H1 (cell line): Measurements from ENCODE around the gene CEBPB. TPM values are rescaled to one million over a fixed set of nuclear protein-coding genes. Genes with fewer than 3 reads are reported as not detected.

Experiments
- CTCF ChIA-PET: fragments of 300-600 bp; sonication (Branson Sonifier 250); formaldehyde crosslinking; loops from one replicate; lab custom pipeline; 2021; ENCODE audit not compliant: partially characterized antibody; lab: Charles Lee
- POLR2A ChIA-PET: fragments of 300-600 bp; sonication (Branson Sonifier 250); formaldehyde crosslinking; loops from one replicate; lab custom pipeline; 2021; ENCODE audit warnings: inconsistent platforms; ENCODE audit not compliant: partially characterized antibody; lab: Charles Lee
- DNase-seq, 2 experiments: peaks; one replicate each; pipeline versions ENCODE4 v3.0.0 to v3.0.0-alpha.2; 2010 to 2022; ENCODE audit warnings: low spot score in 2 of 2, low read depth in 1 of 2, mixed read lengths in 1 of 2
- FAIRE-seq: peaks from 2 replicates; lab custom pipeline; 2011; peaks lifted over from hg19 to GRCh38; lab: Jason Lieb, UNC
- H2AFZ ChIP-seq: 2 replicates; pipeline ENCODE4 v1.8.1; 2012; ENCODE audit warnings: low read length, inconsistent platforms
- H2AK5ac ChIP-seq: 2 replicates; pipeline ENCODE4 v1.6.1; 2013; ENCODE audit warnings: low read depth, low read length
- H2BK120ac ChIP-seq: replicated peaks from 2 replicates; pipeline ENCODE3; 2013; ENCODE audit warnings: low read depth, low read length, inconsistent platforms
- H2BK12ac ChIP-seq: 2 replicates; pipeline ENCODE4 v1.6.1; 2013; ENCODE audit warnings: low read depth, low read length
- H2BK15ac ChIP-seq: 2 replicates; pipeline ENCODE4 v1.6.1; 2013; ENCODE audit warnings: low read length
- H2BK20ac ChIP-seq: 2 replicates; pipeline ENCODE4 v1.6.1; 2013; ENCODE audit warnings: low read length
- H2BK5ac ChIP-seq: 2 replicates; pipeline ENCODE4 v1.6.1; 2013; ENCODE audit warnings: low read depth, low read length
- H3K14ac ChIP-seq: 2 replicates; pipeline ENCODE4 v1.6.1; 2013; ENCODE audit warnings: inconsistent platforms; ENCODE audit not compliant: insufficient read length
- H3K18ac ChIP-seq: 2 replicates; pipeline ENCODE4 v1.6.1; 2013; ENCODE audit warnings: low read length; ENCODE audit errors: extremely low read depth
- H3K23ac ChIP-seq: 2 replicates; pipeline ENCODE4 v1.6.1; 2013; ENCODE audit warnings: inconsistent platforms; ENCODE audit not compliant: insufficient read length
- H3K23me2 ChIP-seq: 2 replicates; pipeline ENCODE4 v1.6.1; 2013; ENCODE audit warnings: low read depth, low read length
- H3K27ac ChIP-seq: 2 replicates; pipeline ENCODE4 v1.6.1; 2011; ENCODE audit warnings: low read depth, low read length, inconsistent platforms
- H3K27me3 ChIP-seq, 4 experiments: replicated peaks in 1 of 4; 1 replicate in 1 of 4; 2 replicates in 3 of 4; pipeline versions ENCODE4 v1.6.1 to v1.8.1; 2011 to 2013; ENCODE audit warnings: low read length in 3 of 4, mild to moderate bottlenecking in 3 of 4, inconsistent platforms in 2 of 4, mixed read lengths in 2 of 4, moderate library complexity in 1 of 4; ENCODE audit not compliant: control insufficient read depth in 3 of 4, insufficient read depth in 3 of 4; ENCODE audit errors: extremely low read depth in 1 of 4
- H3K36me3 ChIP-seq, 4 experiments: 2 replicates each; pipeline versions ENCODE4 v1.6.1 to v1.8.1; 2011 to 2013; ENCODE audit warnings: mild to moderate bottlenecking in 4 of 4, low read length in 3 of 4, moderate library complexity in 2 of 4, control low read depth in 1 of 4, inconsistent platforms in 1 of 4; ENCODE audit not compliant: insufficient read depth in 4 of 4, control insufficient read depth in 2 of 4
- H3K4ac ChIP-seq: replicated peaks from 2 replicates; pipeline ENCODE3; 2013; ENCODE audit warnings: low read length, low read depth, mixed read lengths, inconsistent platforms; ENCODE audit not compliant: insufficient read length
- H3K4me1 ChIP-seq, 4 experiments: replicated peaks in 1 of 4; 1 replicate in 1 of 4; 2 replicates in 3 of 4; pipeline versions ENCODE4 v1.6.1 to v1.8.1; 2011 to 2013; ENCODE audit warnings: low read length in 3 of 4, inconsistent platforms in 2 of 4, mixed read lengths in 1 of 4; ENCODE audit not compliant: insufficient read depth in 4 of 4, control insufficient read depth in 3 of 4
- H3K4me2 ChIP-seq, 2 experiments: 2 replicates each; pipeline versions ENCODE4 v1.6.1 to v1.8.1; 2011 to 2013; ENCODE audit warnings: low read depth in 2 of 2, low read length in 2 of 2, control low read depth in 1 of 2, inconsistent platforms in 1 of 2, mild to moderate bottlenecking in 1 of 2; ENCODE audit not compliant: insufficient read depth in 1 of 2
- H3K4me3 ChIP-seq, 4 experiments: fragments of 200-600, 300-600 bp in 1 of 4; sonication (generic), shearing (Covaris generic), sonication (Bioruptor Twin) in 1 of 4; 2 replicates each; pipeline versions ENCODE4 v1.5.1 to v1.8.1; 2011 to 2016; ENCODE audit warnings: low read length in 4 of 4, low read depth in 3 of 4, control low read depth in 2 of 4, inconsistent platforms in 2 of 4, mild to moderate bottlenecking in 2 of 4, mixed read lengths in 1 of 4, moderate library complexity in 1 of 4; ENCODE audit not compliant: insufficient read depth in 2 of 4; ENCODE audit errors: extremely low read depth in 1 of 4
- H3K56ac ChIP-seq: replicated peaks from 2 replicates; pipeline ENCODE3; 2013; ENCODE audit warnings: low read depth, mild to moderate bottlenecking, mixed read lengths, low read length, inconsistent platforms; ENCODE audit not compliant: insufficient read length
- H3K79me1 ChIP-seq: 2 replicates; pipeline ENCODE4 v1.6.1; 2013; ENCODE audit warnings: low read depth, low read length, control low read depth
- H3K79me2 ChIP-seq, 2 experiments: 2 replicates each; pipeline versions ENCODE4 v1.6.1 to v1.8.1; 2012 to 2013; ENCODE audit warnings: low read length in 2 of 2, mild to moderate bottlenecking in 2 of 2, inconsistent platforms in 1 of 2; ENCODE audit not compliant: insufficient read depth in 2 of 2, control insufficient read depth in 1 of 2
- H3K9ac ChIP-seq, 4 experiments: replicated peaks in 1 of 4; 1 replicate in 1 of 4; 2 replicates in 3 of 4; pipeline versions ENCODE4 v1.6.1 to v1.8.1; 2011 to 2013; ENCODE audit warnings: low read depth in 3 of 4, low read length in 3 of 4, control low read depth in 2 of 4, mild to moderate bottlenecking in 2 of 4, moderate library complexity in 2 of 4, inconsistent platforms in 1 of 4; ENCODE audit errors: extremely low read depth in 1 of 4
- H3K9me3 ChIP-seq, 2 experiments: 2 replicates each; pipeline versions ENCODE4 v1.6.1 to v1.8.1; 2012 to 2013; ENCODE audit warnings: mild to moderate bottlenecking in 2 of 2, moderate library complexity in 2 of 2, control low read depth in 1 of 2, inconsistent platforms in 1 of 2, low read depth in 1 of 2, low read length in 1 of 2, mixed read lengths in 1 of 2; ENCODE audit not compliant: insufficient read depth in 2 of 2
- H4K20me1 ChIP-seq, 2 experiments: replicated peaks in 1 of 2; 2 replicates each; pipeline versions ENCODE3 to v1.8.1; 2011 to 2013; ENCODE audit warnings: inconsistent platforms in 2 of 2, low read length in 2 of 2, mild to moderate bottlenecking in 1 of 2; ENCODE audit not compliant: insufficient read depth in 2 of 2, control insufficient read depth in 1 of 2
- H4K5ac ChIP-seq: 2 replicates; pipeline ENCODE4 v1.6.1; 2013; ENCODE audit warnings: low read length, low read depth, mixed read lengths, inconsistent platforms; ENCODE audit not compliant: insufficient read length
- H4K8ac ChIP-seq: 2 replicates; pipeline ENCODE4 v1.8.0; 2013; ENCODE audit warnings: mild to moderate bottlenecking, moderate library complexity, low read length, inconsistent platforms; ENCODE audit not compliant: insufficient read depth; ENCODE audit errors: extremely low read depth
- H4K91ac ChIP-seq: replicated peaks from 2 replicates; pipeline ENCODE3; 2013; ENCODE audit warnings: low read length, mixed read lengths, inconsistent platforms; ENCODE audit not compliant: insufficient read length
- BACH1 ChIP-seq: IDR thresholded peaks from 2 replicates; pipeline ENCODE4 v1.6.1; 2012; ENCODE audit warnings: low read length, improper control_type of control experiment
- KDM1A ChIP-seq: fragments of 200-600, 300-600 bp; sonication (generic); IDR thresholded peaks from 2 replicates; pipeline ENCODE4 v1.7.1; 2016; ENCODE audit warnings: mild to moderate bottlenecking, low read length, borderline replicate concordance
- KDM4A ChIP-seq: IDR thresholded peaks from one replicate; pipeline ENCODE4 v1.7.1; 2012; ENCODE audit warnings: low read depth, mild to moderate bottlenecking, moderate library complexity, low read length, inconsistent platforms; ENCODE audit not compliant: severe bottlenecking
- SP1 ChIP-seq: IDR thresholded peaks from 2 replicates; pipeline ENCODE4 v1.6.1; 2011; ENCODE audit warnings: low read depth, low read length
- WGBS, 2 experiments: shearing (Covaris generic) in 1 of 2; methylation state at CpG; one replicate each; pipeline versions ENCODE4 v1.1.6 to v1.1.7; 2013 to 2015; ENCODE audit warnings: low lambda C conversion rate in 2 of 2, mixed read lengths in 2 of 2, inconsistent platforms in 1 of 2, low coverage in 1 of 2, missing lambda C conversion rate in 1 of 2; ENCODE audit not compliant: insufficient replicate concordance in 2 of 2, insufficient coverage in 1 of 2, insufficient read length in 1 of 2; ENCODE audit errors: extremely low coverage in 1 of 2, missing lambda C conversion rate in 1 of 2; 5-methylcytosine and 5-hydroxymethylcytosine counted together
- polyA plus RNA-seq, 7 experiments: library from polyadenylated mRNA; depleted of rRNA in 3 of 7; stranded (reverse) in 5 of 7; unstranded in 2 of 7; fragments of >200 nt in 5 of 7; fragments of 200-250 nt in 2 of 7; gene quantifications; 1 replicate in 5 of 7; 2 replicates in 1 of 7; 4 replicates in 1 of 7; pipeline versions ENCODE4 v1.2.1 to v1.2.3, GENCODE V29; 2011 to 2013; ENCODE audit warnings: missing spikeins in 2 of 7, mixed read lengths in 2 of 7
- total RNA-seq: library from RNA; stranded (reverse); fragmentation: NEBNext Ultra II Directional; extraction: Animal tissue kit (Norgen Biotek cat#: 25700); gene quantifications from 2 replicates; pipeline ENCODE4 v1.2.1, GENCODE V29; 2021
- TF ChIP-seq, protein P1 (sequence below): IDR thresholded peaks from 2 replicates; pipeline ENCODE4 v1.6.1; 2012; ENCODE audit warnings: inconsistent platforms

The CEBPB gene
- total and polyA plus RNA-seq, 2 of the 8 experiments (the other 6 are each of a cell fraction or from before 2014, with no cell fraction given) = 7.1 to 24.1 TPM

DNA sequence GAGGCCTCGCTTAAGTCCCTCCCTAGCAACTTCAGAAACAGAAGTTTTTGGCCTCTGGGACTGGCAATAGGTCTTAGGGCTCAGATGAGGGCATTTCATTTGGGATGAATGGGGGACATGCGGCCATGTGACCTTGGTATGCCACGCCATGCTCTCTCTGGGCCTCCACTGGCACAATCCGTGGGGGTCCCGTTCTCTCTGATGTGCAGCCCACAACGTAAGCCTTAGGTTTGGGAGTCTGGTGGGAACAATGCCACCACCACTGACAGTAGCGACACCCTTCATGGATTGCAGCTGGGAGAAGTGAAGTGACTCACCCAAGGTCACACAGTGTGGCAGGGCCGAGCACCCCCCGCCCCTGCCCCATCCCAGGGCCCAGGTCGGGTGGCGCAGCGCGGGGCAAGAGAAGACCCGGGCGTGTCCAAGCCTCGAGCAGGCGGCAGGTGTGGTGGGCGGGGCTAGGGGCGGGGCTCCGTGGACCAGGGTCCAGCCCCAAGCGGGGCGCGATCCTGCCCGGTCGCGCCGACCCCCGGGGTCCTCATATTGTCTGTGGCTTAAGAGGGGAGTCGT lies 864 bp upstream of the CEBPB start:
- Histone ChIP-seq H2BK5ac (no peak overlapping the region), H3K36me3 (no peaks in the 10 kb centered on the region; a peak in 1 of 8 replicates), H3K79me1 (peaks cover 4% of the 10 kb centered on the region), H3K4ac (no peak overlapping the region), H3K27ac (no peak overlapping the region), H4K91ac (no peak overlapping the region), H3K9me3 (no peaks in the 10 kb centered on the region), H4K20me1 (peaks cover 2 to 4% of the 10 kb centered on the region in 2 experiments), H3K23ac (no peak overlapping the region), H3K56ac (peak overlapping the region; percentile 56), H2BK15ac (peak overlapping the region; percentile 3; the same call in 1 of the 2 replicates), H4K8ac (peak overlapping the region; percentile 20; the same call in 1 of the 2 replicates), H3K23me2 (peaks cover 5% of the 10 kb centered on the region; the same call in 1 of the 2 replicates), H2BK12ac (0 out of 2 replicates have a peak overlapping the region, but pooled peaks have one; percentile 72), H2BK20ac (no peak overlapping the region), H3K9ac (no peak overlapping the region), H3K18ac (no peak overlapping the region; the same call in 1 of the 2 replicates), H2AK5ac (no peak overlapping the region), H3K4me1 (peaks cover 0 to 32% (median 19%) of the 10 kb centered on the region in 4 experiments; a peak in 6 of 7 replicates), H3K4me2 (peak overlapping the region; percentile 45 to 75; a peak in 3 of 4 replicates), H2BK120ac (no peak overlapping the region), H3K14ac (no peak overlapping the region), H4K5ac (no peak overlapping the region), H2AFZ (no peak overlapping the region), H3K79me2 (peaks cover 0 to 20% of the 10 kb centered on the region in 2 experiments; a peak in 2 of 4 replicates), H3K27me3 (peaks cover 0 to 2% (median 0%) of the 10 kb centered on the region in 4 experiments; a peak in 1 of 7 replicates), H3K4me3 (peak overlapping the region; percentile 34 to 84 (median 48); a peak in 7 of 8 replicates)
- ChIA-PET CTCF (interaction anchor here (0.6 to 8.8 kb wide), 20 partner anchors 11 to 776 kb away, joined by 3 to 115 read pairs (median 4); no protein-coding TSS in a partner anchor), POLR2A (interaction anchor here (0.6 to 4.2 kb wide), 9 partner anchors 8 to 262 kb away, joined by 3 to 25 read pairs (median 4); no protein-coding TSS in a partner anchor)
- WGBS, 2 experiments = 28% methylated on average over 18 of the region's 29 CpGs; no CpG with 5 or more reads in 1 of the 2 experiments
- DNase-seq (no peak), FAIRE-seq (no peak)
- TF ChIP-seq, protein P1, sequence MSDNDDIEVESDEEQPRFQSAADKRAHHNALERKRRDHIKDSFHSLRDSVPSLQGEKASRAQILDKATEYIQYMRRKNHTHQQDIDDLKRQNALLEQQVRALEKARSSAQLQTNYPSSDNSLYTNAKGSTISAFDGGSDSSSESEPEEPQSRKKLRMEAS = peak; percentile 52
- no peak for TF ChIP-seq KDM4A
- TF ChIP-seq KDM1A = peak; percentile 90; the same call in 1 of the 2 replicates
- no peak for TF ChIP-seq SP1
- 0 out of 2 replicates have a peak, but pooled peaks have one; percentile 40 for TF ChIP-seq BACH1
